ENCODE measurements around the gene MMP1.

DNA sequence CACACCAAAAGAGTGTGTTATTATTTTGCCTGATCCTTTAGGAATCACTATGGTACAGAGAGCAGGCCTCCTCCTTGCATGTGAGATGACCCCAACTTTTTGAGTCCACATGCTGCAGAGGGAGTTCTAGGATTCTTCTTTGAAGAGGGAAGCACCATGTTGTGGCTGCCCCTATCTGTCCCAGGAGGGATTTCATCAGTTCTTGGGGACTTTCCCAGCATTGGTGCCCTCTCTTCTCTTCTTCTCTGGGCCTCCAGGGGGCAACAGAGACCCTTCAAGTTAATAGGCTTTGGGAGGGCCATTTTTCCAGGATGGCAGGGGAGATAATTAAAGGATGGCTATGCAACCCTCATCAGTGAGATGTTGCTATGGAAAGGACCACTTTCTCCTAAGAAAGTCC is 3.6 kb downstream of the MMP1 start:
- TF ChIP-seq, protein P1, sequence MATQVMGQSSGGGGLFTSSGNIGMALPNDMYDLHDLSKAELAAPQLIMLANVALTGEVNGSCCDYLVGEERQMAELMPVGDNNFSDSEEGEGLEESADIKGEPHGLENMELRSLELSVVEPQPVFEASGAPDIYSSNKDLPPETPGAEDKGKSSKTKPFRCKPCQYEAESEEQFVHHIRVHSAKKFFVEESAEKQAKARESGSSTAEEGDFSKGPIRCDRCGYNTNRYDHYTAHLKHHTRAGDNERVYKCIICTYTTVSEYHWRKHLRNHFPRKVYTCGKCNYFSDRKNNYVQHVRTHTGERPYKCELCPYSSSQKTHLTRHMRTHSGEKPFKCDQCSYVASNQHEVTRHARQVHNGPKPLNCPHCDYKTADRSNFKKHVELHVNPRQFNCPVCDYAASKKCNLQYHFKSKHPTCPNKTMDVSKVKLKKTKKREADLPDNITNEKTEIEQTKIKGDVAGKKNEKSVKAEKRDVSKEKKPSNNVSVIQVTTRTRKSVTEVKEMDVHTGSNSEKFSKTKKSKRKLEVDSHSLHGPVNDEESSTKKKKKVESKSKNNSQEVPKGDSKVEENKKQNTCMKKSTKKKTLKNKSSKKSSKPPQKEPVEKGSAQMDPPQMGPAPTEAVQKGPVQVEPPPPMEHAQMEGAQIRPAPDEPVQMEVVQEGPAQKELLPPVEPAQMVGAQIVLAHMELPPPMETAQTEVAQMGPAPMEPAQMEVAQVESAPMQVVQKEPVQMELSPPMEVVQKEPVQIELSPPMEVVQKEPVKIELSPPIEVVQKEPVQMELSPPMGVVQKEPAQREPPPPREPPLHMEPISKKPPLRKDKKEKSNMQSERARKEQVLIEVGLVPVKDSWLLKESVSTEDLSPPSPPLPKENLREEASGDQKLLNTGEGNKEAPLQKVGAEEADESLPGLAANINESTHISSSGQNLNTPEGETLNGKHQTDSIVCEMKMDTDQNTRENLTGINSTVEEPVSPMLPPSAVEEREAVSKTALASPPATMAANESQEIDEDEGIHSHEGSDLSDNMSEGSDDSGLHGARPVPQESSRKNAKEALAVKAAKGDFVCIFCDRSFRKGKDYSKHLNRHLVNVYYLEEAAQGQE (IDR thresholded peaks at IDR 0.05; ENCODE audit: insufficient read depth in 1 of 2, low read depth in 2 of 2, low read length in 2 of 2) = no peak
- TF ChIP-seq POLR2AphosphoS5 (IDR thresholded peaks at IDR 0.05; ENCODE audit: low read depth, low read length) = no peak
- no peak for TF ChIP-seq FOXP2 (optimal IDR thresholded peaks at IDR 0.05; ENCODE audit: borderline replicate concordance, extremely low read depth, extremely low read length, insufficient read depth)
- TF ChIP-seq TAF1 (IDR thresholded peaks at IDR 0.05; ENCODE audit: borderline replicate concordance, insufficient read depth, low read length) = no peak
